ENCODE results near the gene PPP2R2D.
"Not testable (repeated sequence)": the region's sequence is repeated elsewhere in the genome, so short reads cannot be mapped to it uniquely, and the experiment has no call there.

The PPP2R2D gene

DNA sequence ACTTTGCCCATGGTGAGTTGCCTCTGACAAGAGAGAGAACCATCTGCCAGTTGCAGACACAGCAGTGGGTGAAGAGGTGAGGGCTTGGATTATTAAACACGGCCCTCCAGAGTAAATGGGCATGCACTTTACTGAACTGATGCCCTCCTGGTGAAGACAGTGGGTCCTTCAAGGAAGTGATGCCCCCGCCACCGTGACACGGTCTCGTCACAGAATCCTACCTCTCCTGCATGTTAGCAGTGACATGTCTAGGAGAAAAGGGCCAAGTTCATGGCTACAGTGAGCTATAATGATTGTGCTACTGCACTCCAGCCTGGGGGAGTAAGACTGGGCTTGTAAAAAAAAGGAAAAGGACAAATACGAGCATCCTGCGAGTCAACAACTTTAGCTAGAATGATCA, 78.5 kb downstream of the PPP2R2D start:
- DNase-seq = no peak

- no peak for DNase-seq
These were observed 79.0 kb downstream of the PPP2R2D start for GRCh38 chr10:131979821-131980270.

- no peak for DNase-seq
These were observed 79.5 kb downstream of the PPP2R2D start for GRCh38 chr10:131980321-131980720.

- no peak for DNase-seq
These were observed 80.1 kb downstream of the PPP2R2D start for GRCh38 chr10:131980761-131981428.

- peak; percentile 58 for DNase-seq
These were observed 80.8 kb downstream of the PPP2R2D start, which contains the start of gene BNIP3 for GRCh38 chr10:131981429-131982184. TSS of gene BNIP3 (minus strand) at chr10:131981923. CDS start at chr10:131981806, 117 bp downstream.

- DNase-seq = no peak
These were observed 81.5 kb downstream of the PPP2R2D start for GRCh38 chr10:131982185-131982756.

DNA sequence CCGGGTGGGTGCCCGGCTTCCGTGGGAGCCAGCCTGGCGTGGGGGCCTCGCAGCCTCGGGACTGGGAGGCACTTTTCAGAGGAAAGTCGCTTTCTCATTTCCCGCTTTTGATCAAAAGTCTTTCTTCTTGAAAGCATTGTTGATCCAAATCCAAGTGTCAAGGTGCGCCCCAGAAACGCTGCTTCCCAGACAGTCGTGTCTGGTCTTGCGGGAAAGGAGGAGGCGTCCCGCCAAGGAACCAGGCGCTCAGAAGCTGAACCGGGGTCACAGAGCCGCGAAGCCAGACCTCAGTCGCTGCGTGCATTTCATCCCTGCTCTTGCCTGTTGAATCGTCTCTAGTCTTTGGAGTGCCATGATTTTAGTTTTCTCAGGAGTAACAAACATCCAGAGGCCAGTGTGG, 82.0 kb downstream of the PPP2R2D start:
- DNase-seq = no peak

DNA sequence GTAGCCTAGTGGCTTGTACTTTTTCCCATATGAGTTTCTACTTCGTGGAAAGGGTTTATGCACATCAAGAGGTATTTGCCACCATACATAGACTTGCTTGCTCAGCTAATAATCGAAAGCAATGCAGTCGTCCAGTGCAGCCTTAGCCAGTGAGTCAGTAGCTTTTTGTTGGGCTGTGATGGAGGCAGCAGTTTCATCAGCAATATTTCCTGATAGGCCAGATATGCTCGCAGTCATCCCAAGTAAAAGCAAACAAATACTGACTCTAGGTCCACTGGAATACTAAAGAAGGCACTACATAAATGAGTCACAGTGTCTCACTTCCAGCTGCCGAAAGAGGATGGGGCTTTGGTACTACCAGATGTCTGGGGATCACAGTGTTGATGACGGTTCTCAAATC, 83.0 kb downstream of the PPP2R2D start:
- DNase-seq = no peak

DNA sequence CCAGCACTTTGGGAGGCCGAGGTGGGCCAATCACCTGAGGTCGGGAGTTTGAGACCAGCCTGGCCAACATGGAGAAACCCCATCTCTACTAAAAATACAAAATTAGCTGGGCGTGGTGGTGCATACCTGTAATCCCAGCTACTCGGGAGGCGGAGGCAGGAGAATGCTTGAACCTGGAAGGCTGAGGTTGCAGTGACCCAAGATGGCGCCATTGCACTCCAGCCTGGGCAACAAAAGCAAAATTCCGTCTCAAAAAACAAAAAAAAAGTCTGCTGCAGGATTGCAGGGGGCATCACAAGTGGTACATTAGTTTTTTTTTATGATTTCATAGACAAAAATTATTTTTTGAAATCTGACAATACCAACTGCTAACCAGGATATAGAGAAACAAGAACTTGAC, 86.0 kb downstream of the PPP2R2D start:
- not testable (repeated sequence) for DNase-seq

DNA sequence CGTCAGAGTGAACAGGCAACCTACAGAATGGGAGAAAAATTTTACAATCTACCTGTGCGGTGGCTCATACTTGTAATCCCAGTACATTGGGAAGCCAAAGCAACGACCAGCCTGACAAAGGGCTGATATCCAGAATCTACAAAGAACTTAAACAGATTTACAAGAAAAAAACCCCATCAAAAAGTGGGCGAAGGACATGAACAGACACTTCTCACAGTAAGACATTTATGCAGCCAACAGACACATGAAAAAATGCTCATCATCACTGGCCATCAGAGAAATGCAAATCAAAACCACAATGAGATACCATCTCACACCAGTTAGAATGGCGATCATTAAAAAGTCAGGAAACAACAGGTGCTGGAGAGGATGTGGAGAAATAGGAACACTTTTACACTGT, 86.5 kb downstream of the PPP2R2D start:
- not testable (repeated sequence) for DNase-seq

GRCh38 chr10:131987786-131988185, 87.0 kb downstream of the PPP2R2D start:
- not testable (repeated sequence) for DNase-seq

DNA sequence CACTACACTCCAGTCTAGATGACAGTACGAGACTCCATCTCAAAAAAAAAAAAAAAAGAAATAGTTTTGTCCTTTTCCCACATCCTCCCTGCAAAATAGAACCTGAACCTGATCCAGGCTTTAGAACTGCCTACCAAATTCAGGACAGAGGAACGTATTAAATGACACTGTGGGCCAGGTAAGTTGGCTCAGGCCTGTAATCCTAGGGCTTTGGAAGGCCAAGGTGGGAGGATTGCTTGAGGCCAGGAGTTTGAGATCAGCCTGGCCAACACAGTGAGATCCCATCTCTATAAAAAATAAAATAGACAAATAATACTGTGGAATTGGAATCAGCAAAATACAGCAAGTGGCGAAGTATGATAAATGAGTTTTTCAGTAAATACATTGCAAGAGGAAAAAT, 90.9 kb downstream of the PPP2R2D start:
- DNase-seq = no peak

- no peak for DNase-seq
These were observed 92.5 kb downstream of the PPP2R2D start for GRCh38 chr10:131993275-131993674.

DNA sequence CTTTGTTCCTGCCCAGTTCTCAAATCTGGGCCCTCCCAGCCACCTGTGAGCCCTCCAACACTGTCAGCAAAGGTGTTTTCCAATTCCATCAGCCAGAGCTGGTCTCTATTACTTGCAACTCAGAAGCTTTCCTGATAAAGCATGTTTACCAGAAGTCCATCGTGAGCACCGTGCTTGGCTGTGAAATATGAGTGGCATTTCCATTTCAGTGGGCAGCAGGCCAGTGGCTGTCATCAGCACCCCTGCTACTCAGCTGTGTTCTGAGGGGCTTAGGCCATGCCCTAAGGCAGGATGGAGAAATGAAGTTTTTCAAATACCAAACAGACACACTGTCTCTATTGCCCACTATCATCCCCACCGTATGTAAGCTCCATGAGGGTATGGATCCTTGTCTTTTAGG, 93.6 kb downstream of the PPP2R2D start:
- DNase-seq = no peak

DNA sequence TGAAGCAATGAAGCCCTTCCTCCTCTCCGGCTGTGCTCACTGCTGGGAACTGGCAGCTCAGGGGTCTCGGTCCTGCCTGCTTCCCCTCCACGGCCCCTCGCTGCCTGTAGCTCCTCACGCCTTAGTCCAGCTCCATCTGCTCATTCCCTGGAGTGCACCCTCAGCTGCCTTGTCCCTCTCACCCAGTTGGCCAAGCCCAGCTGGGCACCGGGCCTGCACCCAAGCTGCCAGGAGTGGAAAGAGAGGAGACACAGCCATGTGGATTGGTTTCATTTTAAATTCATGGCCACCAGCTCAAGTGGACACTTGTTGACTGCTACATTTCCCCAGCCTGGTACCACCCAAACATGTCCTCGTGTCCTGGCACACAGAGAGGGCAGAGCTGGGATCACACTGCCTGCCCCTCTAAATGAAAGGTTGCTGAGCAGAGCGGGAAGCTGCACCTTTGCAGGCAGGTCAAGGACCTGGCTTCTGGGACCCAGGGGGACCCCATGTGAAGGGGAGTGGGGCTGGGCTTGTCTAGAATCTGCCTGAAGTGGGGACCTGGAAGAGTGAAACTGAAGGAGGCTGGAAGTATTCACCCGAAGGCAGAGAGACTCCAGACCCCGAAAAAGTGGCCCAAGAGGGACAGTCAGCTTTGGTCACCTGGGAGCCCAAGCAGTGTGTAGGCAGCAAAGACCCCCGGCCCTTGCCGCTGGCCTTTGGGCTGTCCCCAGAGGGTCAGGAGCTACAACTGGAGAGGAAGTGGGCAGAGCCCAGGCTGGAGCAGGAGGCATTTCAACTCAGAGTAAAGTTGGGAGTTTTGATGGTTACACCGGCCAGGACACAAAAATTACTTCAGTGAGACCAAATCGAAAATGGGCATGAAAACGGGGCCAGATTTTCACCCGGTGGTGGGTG, 95.9 kb downstream of the PPP2R2D start:
- DNase-seq = no peak

- no peak for DNase-seq
These were observed 96.7 kb downstream of the PPP2R2D start for GRCh38 chr10:131997366-131998049.

DNA sequence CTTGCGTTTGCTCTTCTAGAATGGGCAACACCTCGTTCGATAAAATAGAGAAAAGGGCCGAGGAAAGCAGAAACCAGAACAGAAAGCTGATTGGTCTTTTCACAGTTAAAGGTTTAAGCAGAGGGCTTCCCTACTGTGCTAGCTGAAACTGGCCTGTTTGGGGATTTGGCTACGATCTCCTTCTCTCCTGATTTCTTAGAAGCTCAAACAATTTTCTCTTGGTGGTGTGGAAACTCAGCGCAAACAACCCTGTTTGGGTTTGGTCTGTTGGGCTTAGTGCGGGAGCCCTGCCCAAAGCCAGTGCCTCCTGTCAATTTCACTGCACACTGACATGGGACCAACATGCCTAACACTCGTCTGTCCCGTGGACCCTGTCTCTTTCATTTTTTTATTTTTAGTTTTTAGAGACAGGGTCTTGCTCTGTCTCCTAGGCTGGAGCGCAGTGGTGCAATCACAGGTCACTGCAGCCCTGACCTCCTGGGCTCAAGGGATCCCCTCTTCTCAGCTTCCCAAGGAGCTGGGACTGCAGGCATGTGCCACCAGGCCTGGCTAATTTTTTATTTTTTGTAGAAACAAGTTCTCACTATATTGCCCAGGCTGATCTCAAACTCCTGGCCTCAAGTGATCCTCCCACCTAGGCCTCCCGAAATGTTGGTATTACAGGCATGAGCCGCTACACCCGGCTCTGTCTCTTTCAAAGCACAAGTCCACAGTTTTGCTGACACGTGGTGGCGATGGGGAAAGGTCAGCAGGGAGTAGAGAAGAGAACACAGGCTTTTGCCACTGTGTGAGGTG, 97.4 kb downstream of the PPP2R2D start:
- DNase-seq = no peak

DNA sequence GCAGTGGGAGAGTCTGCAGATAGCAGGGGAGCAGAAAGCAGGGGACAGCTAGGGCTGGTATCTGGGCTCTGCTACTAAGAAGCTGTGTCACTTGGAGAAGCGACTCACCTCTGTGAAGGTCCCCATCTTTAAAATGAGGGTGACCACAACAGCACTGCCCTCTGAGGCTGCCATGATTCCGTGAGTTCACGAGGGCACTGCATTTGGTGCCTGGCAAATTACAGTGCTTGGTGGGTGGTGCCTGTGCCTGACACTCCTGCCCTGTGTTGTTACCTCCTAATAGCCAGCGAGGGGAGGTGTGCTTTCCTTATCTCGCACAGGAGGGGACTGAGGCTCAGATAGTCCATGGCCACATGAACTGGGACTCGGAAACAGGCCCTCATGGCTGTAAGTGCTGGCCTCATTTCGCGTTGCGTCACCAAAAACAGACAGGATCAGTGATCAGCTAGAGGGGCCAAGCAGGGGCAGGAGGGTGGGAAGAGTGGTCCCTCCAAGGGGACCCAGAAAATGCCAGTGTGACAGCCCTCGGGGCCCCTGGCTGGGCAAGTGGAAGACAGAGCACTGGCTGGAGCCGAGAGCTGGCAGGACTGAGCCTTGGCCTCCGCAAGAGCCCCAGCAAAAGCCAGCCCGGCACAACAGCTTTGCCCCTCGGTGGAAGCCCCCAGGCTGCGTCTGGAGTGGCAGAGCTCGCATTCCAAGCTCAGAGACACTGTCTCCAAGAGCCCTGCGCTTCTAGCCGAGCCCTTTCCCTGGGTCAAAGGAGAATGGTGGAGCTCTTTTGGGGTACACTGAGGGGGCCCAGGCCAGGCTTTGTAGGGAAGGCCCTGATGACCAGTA, 98.3 kb downstream of the PPP2R2D start:
- no peak for DNase-seq

DNA sequence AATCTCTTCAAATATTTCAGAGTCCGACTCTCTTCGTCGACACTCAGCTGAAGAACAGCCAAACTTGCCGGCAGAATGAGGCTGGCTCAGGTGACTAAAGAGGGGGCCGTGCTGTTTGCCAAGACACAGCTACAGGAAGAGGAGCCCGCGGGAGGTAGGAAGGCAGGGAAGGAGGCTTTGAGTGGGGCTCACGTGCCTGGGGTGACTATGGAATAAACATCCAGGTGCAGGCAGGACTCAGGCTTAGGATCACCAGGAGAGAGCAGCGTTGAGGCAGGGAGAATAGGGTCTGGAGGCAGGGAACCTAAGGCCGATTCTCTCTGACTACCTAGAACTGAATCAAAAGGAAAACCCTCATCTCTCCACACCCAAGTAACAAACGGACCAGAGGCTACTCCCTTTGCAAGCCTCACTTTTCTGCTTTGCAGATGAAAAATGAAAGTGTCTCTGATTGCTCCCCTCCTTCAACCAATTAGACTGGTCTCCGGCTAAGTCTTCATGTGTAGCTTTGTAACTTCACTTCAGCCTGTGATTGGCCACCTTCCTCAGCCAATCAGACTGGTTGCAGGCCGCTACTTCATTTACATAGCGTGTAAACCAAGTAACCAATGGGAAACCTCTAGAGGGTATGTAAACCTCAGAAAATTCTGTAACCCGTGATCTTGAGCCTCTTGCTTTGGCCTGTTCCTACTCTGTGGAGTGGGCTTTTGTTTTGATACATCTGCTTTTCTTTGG, 100.6 kb downstream of the PPP2R2D start:
- DNase-seq = peak; percentile 1

DNA sequence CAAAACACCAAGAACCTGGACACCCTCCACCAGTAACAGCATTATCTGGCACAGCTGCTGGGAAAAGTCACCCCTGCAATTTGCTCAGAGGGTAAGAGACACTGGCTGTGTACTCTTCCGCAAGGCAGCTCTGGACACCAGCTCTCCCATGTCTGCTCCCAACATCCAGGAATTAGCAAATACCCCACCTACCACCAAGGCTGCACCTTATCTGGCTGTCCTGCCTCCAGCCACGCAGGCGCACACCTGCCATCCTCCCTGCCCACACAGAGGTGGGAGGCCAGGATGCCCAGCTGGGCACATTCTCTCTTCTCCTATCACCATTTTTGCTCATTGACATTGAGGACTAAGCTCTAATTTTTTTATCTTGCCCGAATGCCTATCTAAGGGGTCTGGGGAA, 101.2 kb downstream of the PPP2R2D start:
- no peak for DNase-seq
